Stimulated activated CD8-positive, alpha-beta memory T cell treated with anti-CD3 and anti-CD28 coated beads, Interleukin-4, amount 100 ng/mL, for 1 hour (primary cell): Measurements from ENCODE around the gene EXOC4.
"Not testable (repeated sequence)": the region's sequence is repeated elsewhere in the genome, so short reads cannot be mapped to it uniquely, and the experiment has no call there.

ENCODE experiments used
- DNase-seq, 2 donors: peaks; one replicate each; pipeline ENCODE4 v3.0.0-alpha.2; 2020; ENCODE audit warnings: low read depth in 2 of 2, low spot score in 1 of 2

EXOC4 gene

DNA sequence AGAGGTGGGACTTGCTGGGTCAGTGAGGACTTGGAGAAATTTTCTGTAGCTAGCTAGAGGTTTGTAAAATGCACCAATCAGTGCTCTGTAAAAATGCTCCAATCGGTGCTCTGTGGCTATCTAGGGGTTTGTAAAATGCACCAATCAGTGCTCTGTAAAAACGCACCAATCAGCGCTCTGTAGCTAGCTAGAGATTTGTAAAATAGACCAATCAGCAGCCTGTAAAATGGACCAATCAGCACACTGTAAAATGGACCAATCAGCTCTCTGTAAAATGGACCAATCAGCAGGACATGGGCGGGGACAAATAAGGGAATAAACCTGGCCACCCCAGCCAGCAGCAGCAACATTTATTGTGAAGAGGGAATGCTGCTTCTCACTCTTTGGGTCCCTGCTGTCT lies 526.7 kb downstream of the EXOC4 start:
- not testable (repeated sequence) for DNase-seq

DNA sequence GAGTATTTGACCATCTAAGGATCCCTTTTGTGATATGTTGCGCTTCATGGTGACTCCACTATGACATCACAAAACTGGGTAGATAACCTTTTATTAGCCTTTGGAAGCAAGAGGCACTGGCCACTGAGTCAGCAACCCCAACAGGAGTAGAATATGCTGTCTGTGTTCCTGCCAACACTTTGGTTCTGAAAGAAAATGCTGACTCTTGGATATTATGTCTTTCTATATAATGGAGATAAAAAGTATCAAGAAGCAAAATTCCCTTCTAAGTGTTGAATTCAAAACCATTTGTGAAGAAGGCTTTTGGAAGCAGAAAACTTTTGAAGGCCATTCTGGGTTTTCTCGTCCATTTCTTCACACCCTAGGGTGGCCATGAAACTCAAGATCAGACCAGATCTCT lies 528.0 kb downstream of the EXOC4 start:
- no peak for DNase-seq

DNA sequence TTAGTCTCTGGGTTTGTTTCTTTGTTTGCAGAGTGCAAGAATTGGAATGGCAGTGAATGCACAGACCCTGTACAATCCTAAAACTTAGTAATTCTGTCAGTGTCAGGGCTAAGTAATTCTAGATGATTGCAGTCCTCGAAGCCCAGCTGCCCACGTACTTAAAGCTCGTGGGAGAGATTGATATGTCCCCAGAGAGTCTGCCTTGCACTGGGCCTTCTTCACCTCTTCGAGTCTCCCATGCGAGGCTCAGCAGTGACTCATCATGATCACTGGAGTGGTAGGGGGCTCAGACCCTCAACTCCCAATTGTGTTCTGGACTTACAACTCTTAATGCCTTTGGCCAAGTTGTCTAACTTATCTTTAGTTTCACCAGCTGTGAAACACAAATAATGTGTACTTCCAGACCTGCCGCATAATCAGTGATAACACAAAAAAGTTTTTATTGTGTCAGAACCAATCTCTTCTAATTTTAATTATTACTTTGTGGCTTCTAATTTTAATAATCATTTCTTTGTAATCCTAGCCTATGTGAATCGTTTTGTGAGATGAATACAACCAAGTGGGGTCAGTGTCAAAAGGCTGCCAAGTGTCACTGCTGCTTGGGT lies 528.7 kb downstream of the EXOC4 start:
- no peak for DNase-seq

DNA sequence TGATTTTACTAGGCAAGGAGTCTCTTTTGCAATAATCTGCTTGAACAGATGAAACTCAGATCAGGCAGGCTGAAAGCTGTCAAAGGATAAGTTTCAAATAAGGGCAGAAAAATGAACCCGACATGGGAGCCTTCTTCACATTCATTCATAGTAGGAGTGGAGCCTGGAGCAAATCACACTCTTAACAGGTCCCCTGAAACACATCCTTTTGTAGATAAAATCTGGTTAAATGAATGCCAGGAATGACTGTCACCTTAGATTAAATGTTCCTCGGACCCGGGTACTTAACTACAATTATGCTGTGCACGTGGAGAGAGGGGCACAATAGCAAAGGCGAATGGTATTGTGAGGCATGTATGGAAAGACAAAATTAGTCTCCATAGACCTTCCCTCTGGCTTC lies 529.6 kb downstream of the EXOC4 start:
- DNase-seq, result no peak

DNA sequence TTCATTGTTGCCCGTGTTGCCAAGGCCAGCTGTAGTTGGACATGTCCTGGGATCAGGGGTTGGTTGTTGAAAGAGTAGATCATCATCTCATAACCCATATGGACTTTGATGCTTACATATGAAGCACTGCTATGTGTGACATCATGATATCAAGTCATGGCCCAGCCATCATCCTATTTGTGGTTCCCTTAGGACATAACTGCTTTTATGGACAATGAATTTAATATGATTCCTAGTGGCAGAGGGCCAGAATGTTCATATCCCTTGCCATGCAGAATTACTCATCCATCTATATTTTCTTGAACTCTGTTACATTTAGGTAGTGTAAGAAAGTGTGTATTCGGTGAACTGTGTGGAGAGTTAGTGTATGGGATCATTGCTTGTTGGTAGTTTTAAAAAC lies 530.4 kb downstream of the EXOC4 start:
- DNase-seq, result no peak

DNA sequence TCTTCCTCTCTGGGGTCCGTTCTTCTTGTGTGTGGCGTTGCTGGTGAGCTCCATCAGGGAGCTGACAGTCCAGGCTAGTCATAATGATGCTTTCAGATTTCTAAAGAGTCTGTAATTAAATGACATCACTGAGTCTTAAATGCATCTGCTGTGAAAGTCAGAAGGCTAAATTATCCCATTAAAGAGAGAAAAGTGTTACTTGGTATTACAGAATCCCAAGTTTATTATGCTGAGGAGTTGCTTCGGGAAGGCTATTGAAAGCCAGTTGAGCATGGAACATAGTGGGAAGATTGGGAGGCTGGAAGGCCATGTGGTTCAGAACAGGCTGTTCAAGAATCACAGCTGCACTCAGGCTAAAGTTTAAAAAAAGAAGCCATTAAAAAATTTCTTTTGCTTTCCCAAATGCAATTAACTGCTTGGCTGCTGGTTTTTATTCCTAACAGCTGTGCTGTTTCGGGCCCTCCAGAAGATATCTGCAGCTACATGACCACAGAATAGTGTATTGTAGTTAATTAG lies 531.7 kb downstream of the EXOC4 start:
- no peak for DNase-seq

DNA sequence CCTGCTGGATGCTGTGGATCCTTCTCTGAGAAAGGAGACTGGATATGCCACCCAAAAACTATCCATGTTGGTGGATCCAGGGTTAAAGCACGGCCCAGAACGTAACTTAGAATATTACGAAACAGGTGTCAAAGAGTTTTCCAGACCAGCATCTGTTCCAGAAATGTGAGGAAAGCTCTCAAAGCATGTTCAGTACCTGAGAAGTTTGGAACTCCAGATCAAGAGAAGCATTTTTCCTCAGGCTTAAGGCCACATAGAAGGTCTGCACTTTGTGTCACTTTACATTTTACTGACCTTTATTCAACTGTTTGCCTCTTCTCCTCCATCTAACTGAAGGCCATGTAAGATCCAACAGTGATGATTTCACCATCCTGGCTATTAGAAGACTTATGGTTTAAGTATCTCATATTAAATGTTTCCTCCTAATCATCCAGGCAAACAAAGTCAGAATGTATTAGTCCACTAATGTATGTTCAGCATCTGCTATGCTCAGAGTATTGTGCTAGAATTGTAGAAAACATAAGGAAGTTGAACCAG lies 533.6 kb downstream of the EXOC4 start:
- DNase-seq, result no peak

DNA sequence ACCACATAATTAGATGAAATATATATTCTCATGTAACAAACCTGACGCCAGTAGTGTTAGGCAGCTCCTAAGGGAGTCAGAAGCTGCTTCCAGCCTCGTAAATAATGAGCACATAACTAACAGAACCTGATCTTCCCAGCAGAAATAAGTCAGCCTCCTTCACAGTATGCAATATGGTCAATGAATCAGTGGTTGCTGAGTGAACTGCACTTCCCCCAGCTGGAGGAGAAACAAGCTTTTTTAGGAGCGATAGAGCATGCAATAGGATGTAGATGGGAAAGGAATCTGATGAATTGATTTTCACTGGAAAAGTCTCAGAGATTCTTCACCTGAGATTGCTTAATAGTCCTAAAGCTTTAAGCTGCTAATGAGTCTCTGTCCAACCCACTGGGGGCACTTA lies 537.1 kb downstream of the EXOC4 start:
- no peak for DNase-seq

DNA sequence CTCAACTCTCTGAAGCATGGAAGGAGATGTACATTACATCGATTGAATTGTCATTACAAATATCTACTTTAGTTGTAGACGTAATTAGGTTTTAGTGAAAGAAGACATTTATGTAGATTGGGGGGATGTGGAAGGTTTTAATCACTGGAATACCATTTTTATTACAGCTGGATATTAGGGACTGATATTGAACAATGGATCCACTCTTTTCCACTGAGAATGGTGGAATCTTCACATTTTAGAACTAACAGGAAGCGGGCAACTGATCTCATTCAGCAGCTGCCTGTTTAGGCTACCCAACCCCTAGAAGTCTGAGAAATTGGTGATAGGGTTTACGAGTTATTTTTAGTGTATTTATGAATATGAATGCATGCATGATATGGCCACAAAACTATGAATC lies 538.0 kb downstream of the EXOC4 start:
- no peak for DNase-seq

DNA sequence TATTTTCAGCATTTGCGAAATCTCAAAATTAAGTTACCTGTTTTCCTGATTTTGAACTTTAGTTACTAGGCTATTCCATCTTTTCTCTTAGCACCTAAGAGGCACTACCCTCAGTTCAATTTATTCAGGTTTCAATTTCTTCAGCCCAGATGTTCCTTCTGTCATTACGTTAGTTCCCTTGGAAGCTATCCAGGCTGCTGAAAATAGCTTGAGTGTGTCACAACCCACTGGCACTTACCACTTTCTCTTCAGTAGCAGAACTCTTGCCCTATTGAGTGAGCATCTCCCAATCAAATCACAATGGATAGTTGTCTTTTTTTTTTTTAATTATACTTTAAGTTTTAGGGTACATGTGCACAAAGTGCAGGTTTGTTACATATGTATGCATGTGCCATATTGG lies 541.6 kb downstream of the EXOC4 start:
- no peak for DNase-seq

DNA sequence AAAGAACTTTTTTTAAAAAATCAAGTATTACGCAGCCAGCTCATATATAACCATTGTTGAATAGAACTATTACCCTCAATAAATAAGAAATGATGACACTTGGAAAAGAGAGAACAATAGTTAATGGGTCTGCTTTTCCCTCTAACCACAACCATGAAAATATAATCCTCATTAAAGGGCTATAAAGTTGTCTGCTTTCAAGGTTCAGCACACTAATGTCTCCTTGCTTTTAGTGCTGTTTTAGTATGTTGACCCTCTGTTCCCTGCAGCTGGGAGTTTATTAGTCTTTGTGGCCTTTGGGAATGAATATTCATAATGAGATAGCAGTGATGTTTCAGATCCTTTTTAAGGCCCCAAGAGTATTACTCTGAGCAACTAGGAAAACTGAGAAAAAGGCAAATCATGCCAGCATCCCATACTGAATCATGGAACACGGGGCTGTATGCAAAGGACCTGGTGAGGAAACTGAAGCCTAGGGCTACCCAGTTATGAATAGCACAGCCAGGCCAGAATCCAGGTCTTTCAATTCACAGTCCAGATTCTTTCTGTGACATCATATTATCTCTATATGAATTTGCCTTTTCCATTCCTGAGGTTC lies 542.3 kb downstream of the EXOC4 start:
- no peak for DNase-seq

DNA sequence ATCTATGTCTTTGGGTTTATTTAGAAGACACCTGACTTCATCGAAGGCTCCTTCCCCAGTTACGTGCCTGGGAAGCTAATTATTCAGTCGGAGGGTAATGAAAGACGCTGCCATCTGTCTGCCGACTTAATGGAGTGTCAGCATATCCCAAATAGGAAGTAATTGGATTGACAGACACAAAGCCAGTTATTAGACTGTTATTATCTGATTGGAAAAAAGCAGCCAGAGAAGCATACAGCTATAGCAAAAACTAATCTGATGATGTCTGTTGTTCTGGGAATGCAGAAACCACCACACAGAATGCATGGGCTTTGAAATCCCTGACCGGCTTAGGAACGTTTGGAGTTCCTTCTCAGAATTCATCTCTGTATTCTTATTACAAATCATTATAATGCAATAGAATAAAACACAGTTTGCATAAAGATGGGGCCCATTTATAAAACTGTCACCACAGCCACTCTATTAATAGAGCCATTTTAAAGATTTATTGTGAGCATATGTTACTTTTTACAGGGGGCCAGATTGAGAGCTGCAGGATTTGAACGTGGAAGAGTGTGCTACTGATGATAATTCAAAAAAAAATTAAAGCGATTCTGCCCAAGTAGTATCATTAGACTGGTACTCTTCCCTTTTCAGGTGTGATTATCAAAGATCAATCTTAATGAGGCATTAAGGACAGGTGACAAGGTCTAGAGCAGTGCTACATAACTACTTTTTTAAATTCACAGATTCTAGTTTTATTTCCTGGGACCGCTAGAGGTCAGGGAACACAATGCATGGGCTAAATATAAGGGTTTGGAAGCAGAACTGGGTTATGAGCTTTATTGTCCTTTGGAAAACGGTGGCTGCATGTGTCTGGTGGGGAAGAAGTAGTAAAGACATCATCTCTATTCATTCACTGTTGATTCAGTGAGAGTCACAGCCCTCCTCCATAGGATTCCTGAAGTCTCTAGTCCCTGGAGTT lies 544.2 kb downstream of the EXOC4 start:
- DNase-seq, result no peak

DNA sequence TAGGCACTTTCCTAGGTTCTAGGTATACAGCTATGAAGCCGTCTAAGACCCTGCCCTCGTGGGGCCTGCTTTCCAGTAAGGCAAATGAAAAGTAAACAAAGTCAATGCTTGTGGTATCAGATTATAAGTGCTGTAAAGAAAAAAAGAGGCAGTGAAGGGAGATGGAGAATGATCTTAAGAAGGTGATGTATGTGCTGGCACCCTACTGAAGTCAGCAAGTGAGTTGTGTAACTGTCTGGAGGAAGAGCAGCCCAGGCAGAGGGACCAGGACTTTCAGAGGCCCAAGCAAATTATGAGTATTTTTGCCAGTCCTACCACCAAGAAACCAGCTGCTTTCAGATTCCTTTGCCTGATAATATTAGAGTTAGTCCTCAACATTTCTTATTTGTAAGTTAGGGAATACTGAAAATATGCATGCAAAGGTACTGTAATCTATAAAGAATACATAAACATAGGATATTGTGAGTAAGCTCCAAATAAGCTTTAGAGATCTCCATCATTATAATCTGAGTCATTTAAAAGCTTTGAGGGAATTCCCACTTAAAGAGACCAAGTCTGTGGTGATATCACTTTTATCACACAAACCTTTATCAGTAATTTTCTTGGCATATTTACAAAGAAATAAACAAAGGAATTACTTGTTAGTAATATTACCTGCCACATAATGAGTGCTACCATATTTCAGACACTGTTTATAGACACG lies 545.1 kb downstream of the EXOC4 start:
- no peak for DNase-seq

DNA sequence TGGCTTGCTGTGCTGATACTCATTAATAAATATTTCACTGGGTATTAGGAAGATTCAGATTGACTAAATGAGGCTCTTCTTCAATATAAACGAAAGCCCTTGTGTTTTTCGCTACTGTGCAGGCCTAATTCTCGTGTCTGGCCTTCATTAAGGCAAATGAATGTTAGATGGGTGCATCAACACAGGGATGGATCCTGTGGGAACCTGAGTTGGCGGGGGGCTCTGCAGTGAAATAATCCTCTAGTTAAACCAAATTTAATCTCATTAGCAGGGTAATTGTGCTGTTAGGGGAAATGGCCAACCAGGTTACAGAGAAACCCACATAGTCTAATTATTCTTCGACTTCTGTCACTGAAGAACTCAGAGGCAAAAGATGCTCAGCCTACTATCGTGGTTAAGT lies 548.5 kb downstream of the EXOC4 start:
- DNase-seq, result no peak

DNA sequence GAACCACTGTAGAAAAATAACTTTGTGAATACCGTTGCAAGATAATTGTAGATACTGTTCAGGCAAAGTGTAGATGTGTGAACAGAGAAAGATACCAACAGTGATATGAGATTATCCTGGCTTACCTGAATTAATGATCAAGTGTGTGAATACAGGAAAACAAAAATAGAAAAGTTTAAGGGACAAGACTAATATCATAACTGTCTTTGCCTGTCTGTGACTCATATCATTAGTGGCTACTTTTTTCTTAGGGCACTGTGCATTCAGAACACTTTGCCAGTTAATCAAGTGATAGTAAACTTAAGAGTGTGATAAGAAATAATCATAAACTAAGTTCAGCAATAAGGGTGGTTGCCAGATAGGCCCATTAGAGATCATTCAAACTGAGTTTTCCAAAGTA lies 551.2 kb downstream of the EXOC4 start:
- DNase-seq, result no peak

DNA sequence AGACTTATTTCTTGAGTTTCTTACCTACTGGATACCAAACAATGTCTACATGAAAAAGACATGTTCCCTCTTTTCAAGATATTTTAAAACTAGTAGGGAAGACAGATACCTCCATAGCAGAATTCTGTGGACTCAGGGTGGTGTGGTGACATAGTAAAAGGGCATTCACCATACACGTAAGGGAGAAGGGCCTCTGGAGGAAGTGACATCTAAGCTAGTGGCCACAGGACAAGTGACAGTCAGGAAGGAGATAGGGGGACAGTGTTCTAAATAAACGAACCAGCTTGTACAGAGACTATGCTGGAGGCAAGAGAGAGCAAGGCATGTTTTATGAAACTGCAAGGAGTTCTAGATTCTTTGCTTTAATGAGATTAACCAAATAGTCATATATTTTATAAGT lies 552.5 kb downstream of the EXOC4 start:
- DNase-seq, result no peak

DNA sequence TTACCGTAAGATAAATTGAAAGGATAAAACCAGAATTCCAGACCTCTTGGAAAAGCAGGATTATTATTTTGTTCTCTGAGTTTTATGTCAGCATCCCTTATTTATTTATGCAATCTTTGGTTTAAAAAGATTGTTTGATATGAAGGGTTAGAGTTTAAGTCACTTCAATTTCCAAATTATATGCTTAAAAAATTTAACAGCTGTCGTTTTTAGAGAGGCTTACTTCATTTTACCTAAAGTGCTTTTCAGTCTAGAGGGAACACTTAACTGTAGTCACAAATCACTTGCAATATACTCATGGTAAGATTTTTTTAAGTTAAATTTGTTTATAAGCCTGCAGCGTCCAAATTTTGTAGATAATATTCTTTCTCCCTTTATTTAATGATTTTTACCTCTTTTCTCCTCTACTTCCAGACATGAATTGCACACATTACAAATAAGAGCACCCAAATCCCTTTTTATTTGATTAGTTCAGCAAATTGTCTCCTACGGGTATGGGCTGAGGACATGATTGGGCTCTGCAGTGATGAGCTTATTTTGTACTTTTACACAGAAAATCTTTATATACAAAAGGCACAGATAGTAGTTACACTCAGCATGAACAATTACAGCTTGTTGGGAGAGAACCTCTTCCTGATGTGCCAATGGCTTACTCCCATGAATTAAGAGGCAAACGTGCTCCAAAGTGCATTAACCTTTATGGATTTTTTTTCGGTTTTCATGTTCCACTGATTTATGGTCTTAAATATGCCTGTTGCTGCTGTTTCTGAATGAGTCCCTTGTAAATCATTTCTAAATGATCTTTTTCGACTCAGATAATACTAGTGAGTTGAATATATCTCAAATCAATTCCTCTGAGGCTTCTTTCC lies 555.0 kb downstream of the EXOC4 start:
- DNase-seq, result no peak

DNA sequence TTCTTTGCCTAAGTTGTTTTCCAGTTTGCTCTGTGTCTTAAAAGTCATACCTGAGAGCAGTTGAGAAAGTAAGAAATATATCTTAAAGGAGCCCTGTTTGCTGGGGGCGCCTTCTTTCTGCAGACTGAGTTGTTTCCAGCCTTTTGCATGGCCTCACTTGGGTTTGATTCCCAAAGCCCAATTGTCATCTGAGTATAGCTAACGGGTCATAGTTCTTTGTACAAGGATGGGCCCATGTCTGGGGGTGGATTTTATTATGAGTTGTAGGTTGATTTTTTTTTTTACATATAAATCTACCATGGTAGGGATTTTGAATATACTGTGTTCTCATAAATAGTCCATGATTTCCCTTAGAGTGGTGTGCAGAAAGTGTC lies 555.6 kb downstream of the EXOC4 start:
- no peak for DNase-seq

DNA sequence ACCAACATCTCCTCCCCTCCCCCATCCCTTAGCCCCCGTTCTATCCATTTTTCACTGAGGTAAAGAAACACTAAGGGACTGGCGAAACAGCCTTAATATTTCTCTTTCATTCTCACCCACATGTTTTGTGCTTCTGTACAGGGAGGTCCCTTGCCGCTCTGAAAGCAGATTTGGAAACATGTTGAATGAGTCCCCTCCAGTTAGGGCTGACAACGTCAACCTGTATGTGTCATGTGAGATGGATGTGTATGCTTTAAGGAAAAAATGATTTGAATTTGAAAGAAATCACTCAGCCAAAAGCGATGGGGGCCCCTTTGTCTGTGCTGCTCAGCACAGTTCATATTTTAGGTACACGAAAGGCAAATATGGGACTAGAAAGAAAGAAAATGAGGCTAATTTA lies 560.0 kb downstream of the EXOC4 start:
- no peak for DNase-seq

DNA sequence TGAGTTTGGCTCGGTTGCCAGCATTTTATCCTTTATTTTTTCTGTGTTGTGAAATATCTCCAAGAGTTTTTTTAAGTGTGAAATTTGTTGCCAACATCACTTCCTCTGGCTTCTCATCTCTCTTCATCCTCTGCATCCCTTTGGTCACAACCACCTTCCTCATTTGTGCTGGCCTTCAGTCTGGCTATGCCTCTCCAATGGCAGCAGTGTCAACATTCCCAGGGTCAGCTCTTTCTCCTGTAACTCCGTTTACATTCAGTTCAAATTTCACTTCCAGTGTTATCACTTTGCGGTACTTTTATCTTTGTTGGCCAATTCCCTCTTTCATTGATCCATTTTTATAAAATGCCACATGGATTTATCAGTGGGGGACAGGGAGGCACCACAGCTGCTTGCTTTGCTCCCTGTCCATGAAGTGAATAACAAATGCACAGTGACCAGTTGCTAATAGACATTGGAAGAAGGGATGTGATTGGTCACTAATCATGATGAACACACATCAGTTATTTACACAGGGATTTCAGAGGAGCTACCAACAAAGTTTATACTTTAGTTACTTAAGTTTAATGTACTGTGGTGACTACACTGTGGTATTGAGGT lies 562.8 kb downstream of the EXOC4 start:
- DNase-seq, result no peak
